IMR-90 (cell line): ENCODE data around the gene SDK1. TPM values are rescaled to one million over a fixed set of nuclear protein-coding genes. Genes with fewer than 3 reads are reported as not detected.

Experiments used
- ATAC-seq: fragments of 200-7000 bp; cut with Tn5 transposase; 2 replicates; pipeline ENCODE4 v1.9.1; 2020; ENCODE audit warnings: low read depth, mild to moderate bottlenecking, moderate library complexity
- BruUV-seq: library from RNA; stranded (reverse); fragments of 400-500 nt; replicated peaks from 2 replicates; lab custom pipeline; 2021; lab: Mats Ljungman, UMichigan
- CTCF ChIA-PET: fragments of 300-600 bp; formaldehyde crosslinking; extraction: SDS; loops from one replicate; lab custom pipeline; 2021; ENCODE audit warnings: antibody characterized with exemption; lab: Yijun Ruan, JAX
- POLR2A ChIA-PET: fragments of 300-600 bp; sonication (Branson Sonifier 250); formaldehyde crosslinking; loops from one replicate; lab custom pipeline; 2022; ENCODE audit warnings: antibody characterized with exemption; ENCODE audit not compliant: unreplicated experiment; lab: Charles Lee
- DNase-seq: peaks from one replicate; pipeline ENCODE4 v3.0.0; 2013
- H2AFZ ChIP-seq: replicated peaks from 2 replicates; pipeline ENCODE3; 2013; ENCODE audit warnings: low read length, mild to moderate bottlenecking; ENCODE audit not compliant: poor library complexity
- H2AK5ac ChIP-seq: 2 replicates; pipeline ENCODE4 v1.6.1; 2013; ENCODE audit warnings: low read depth, low read length, inconsistent platforms
- H2AK9ac ChIP-seq: replicated peaks from 2 replicates; pipeline ENCODE3; 2013; ENCODE audit warnings: mild to moderate bottlenecking, low read depth, low read length, moderate library complexity; ENCODE audit not compliant: poor library complexity
- H2BK120ac ChIP-seq: 2 replicates; pipeline ENCODE4 v1.6.1; 2013; ENCODE audit warnings: low read depth, low read length, inconsistent platforms
- H2BK15ac ChIP-seq: 3 replicates; pipeline ENCODE4 v1.6.1; 2013; ENCODE audit warnings: low read depth, low read length, inconsistent platforms
- H2BK20ac ChIP-seq: 2 replicates; pipeline ENCODE4 v1.6.1; 2013; ENCODE audit warnings: low read depth, mild to moderate bottlenecking, inconsistent platforms, low read length, moderate library complexity
- H2BK5ac ChIP-seq: 2 replicates; pipeline ENCODE4 v1.6.1; 2013; ENCODE audit warnings: mild to moderate bottlenecking, low read depth, low read length, inconsistent platforms; ENCODE audit not compliant: poor library complexity, severe bottlenecking
- H3K14ac ChIP-seq: replicated peaks from 2 replicates; pipeline ENCODE4 v1.6.1; 2013; ENCODE audit warnings: low read depth, low read length, inconsistent platforms
- H3K18ac ChIP-seq: 2 replicates; pipeline ENCODE4 v1.6.1; 2013; ENCODE audit warnings: low read depth, low read length, control low read depth
- H3K23ac ChIP-seq: 2 replicates; pipeline ENCODE4 v1.6.1; 2013; ENCODE audit warnings: low read depth, low read length, inconsistent platforms
- H3K27ac ChIP-seq: 2 replicates; pipeline ENCODE4 v1.5.1; 2013; ENCODE audit warnings: mild to moderate bottlenecking, control low read depth, low read length; ENCODE audit not compliant: insufficient read depth
- H3K27me3 ChIP-seq: 2 replicates; pipeline ENCODE4 v1.6.1; 2013; ENCODE audit warnings: low read length; ENCODE audit not compliant: control insufficient read depth, insufficient read depth
- H3K36me3 ChIP-seq: 2 replicates; pipeline ENCODE4 v1.6.1; 2013; ENCODE audit warnings: low read length, mixed read lengths; ENCODE audit not compliant: control insufficient read depth, insufficient read depth
- H3K4ac ChIP-seq: 2 replicates; pipeline ENCODE4 v1.6.1; 2013; ENCODE audit warnings: low read depth, low read length, inconsistent platforms
- H3K4me1 ChIP-seq: 2 replicates; pipeline ENCODE4 v1.6.1; 2013; ENCODE audit warnings: low read length, mixed read lengths; ENCODE audit not compliant: control insufficient read depth, insufficient read depth
- H3K4me2 ChIP-seq: 2 replicates; pipeline ENCODE4 v1.6.1; 2013; ENCODE audit warnings: low read depth, mild to moderate bottlenecking, control low read depth, low read length, moderate library complexity
- H3K4me3 ChIP-seq: 2 replicates; pipeline ENCODE4 v1.5.1; 2013; ENCODE audit warnings: low read depth, mild to moderate bottlenecking, control low read depth, low read length, moderate library complexity; ENCODE audit not compliant: insufficient read depth
- H3K56ac ChIP-seq: 2 replicates; pipeline ENCODE4 v1.6.1; 2013; ENCODE audit warnings: low read length, inconsistent platforms; ENCODE audit not compliant: insufficient read depth; ENCODE audit errors: extremely low read depth
- H3K79me1 ChIP-seq, 2 experiments: 2 replicates each; pipeline ENCODE4 v1.6.1; 2013; ENCODE audit warnings: low read length in 2 of 2, inconsistent platforms in 1 of 2, low read depth in 1 of 2
- H3K9ac ChIP-seq: 2 replicates; pipeline ENCODE4 v1.6.1; 2013; ENCODE audit warnings: low read depth, low read length, control low read depth
- H3K9me1 ChIP-seq: 2 replicates; pipeline ENCODE4 v1.6.1; 2013; ENCODE audit warnings: low read length, inconsistent platforms; ENCODE audit not compliant: insufficient read depth
- H3K9me3 ChIP-seq: 2 replicates; pipeline ENCODE4 v1.6.1; 2013; ENCODE audit warnings: low read length; ENCODE audit not compliant: control insufficient read depth, insufficient read depth
- H4K20me1 ChIP-seq: 2 replicates; pipeline ENCODE4 v1.6.1; 2013; ENCODE audit warnings: low read length, inconsistent platforms; ENCODE audit not compliant: insufficient read depth
- H4K5ac ChIP-seq: 2 replicates; pipeline ENCODE4 v1.6.1; 2013; ENCODE audit warnings: mild to moderate bottlenecking, low read depth, low read length, control low read depth
- H4K8ac ChIP-seq, 2 experiments: 2 replicates each; pipeline ENCODE4 v1.6.1; 2013; ENCODE audit warnings: low read depth in 2 of 2, low read length in 2 of 2, control low read depth in 1 of 2, inconsistent platforms in 1 of 2
- H4K91ac ChIP-seq: 2 replicates; pipeline ENCODE4 v1.6.1; 2013; ENCODE audit warnings: low read depth, low read length, inconsistent platforms; ENCODE audit not compliant: insufficient read depth
- BHLHE40 ChIP-seq: fragments of 150-350 bp; IDR thresholded peaks from 2 replicates; pipeline ENCODE4 v1.6.1; 2016; ENCODE audit warnings: mild to moderate bottlenecking, low read depth, low read length
- CEBPB ChIP-seq: IDR thresholded peaks from 2 replicates; pipeline ENCODE4 v1.6.1; 2012; ENCODE audit warnings: low read depth, low read length, improper control_type of control experiment
- CHD1 ChIP-seq: IDR thresholded peaks from 2 replicates; pipeline ENCODE4 v1.6.1; 2012; ENCODE audit warnings: low read depth, low read length, improper control_type of control experiment
- ELK1 ChIP-seq: fragments of 150-350 bp; IDR thresholded peaks from 2 replicates; pipeline ENCODE4 v1.6.1; 2016; ENCODE audit warnings: low read depth, mild to moderate bottlenecking, low read length, moderate library complexity, borderline replicate concordance
- FOS ChIP-seq: fragments of 150-350 bp; IDR thresholded peaks from 2 replicates; pipeline ENCODE4 v1.6.1; 2016; ENCODE audit warnings: low read depth, low read length
- MAFK ChIP-seq: IDR thresholded peaks from 2 replicates; pipeline ENCODE4 v1.6.1; 2012; ENCODE audit warnings: low read depth, low read length, improper control_type of control experiment
- MAZ ChIP-seq: IDR thresholded peaks from 2 replicates; pipeline ENCODE4 v1.6.1; 2012; ENCODE audit warnings: low read depth, mild to moderate bottlenecking, low read length, improper control_type of control experiment, moderate library complexity, borderline replicate concordance
- MXI1 ChIP-seq: IDR thresholded peaks from 2 replicates; pipeline ENCODE4 v1.6.1; 2012; ENCODE audit warnings: low read depth, mild to moderate bottlenecking, low read length, moderate library complexity, borderline replicate concordance
- NFE2L2 ChIP-seq: fragments of 150-350 bp; IDR thresholded peaks from 2 replicates; pipeline ENCODE4 v1.6.1; 2016; ENCODE audit warnings: low read depth, mild to moderate bottlenecking, low read length
- POLR2A ChIP-seq: IDR thresholded peaks from 2 replicates; pipeline ENCODE4 v1.6.1; 2012; ENCODE audit warnings: mild to moderate bottlenecking, low read depth, low read length
- RAD21 ChIP-seq: IDR thresholded peaks from 2 replicates; pipeline ENCODE4 v1.6.1; 2012; ENCODE audit warnings: low read length, improper control_type of control experiment
- RCOR1 ChIP-seq: IDR thresholded peaks from 2 replicates; pipeline ENCODE4 v1.6.1; 2012; ENCODE audit warnings: mild to moderate bottlenecking, low read length, improper control_type of control experiment; ENCODE audit not compliant: insufficient replicate concordance
- RFX5 ChIP-seq: IDR thresholded peaks from 2 replicates; pipeline ENCODE4 v1.8.0; 2012; ENCODE audit warnings: low read depth, mild to moderate bottlenecking, low read length, moderate library complexity
- SMC3 ChIP-seq: fragments of 150-350 bp; IDR thresholded peaks from 2 replicates; pipeline ENCODE4 v1.6.1; 2016; ENCODE audit warnings: low read depth, mild to moderate bottlenecking, antibody characterized with exemption, low read length, moderate library complexity
- WGBS, 2 experiments: methylation state at CpG; one replicate each; pipeline versions ENCODE4 v1.1.5 to v1.1.7; 2013; ENCODE audit warnings: missing lambda C conversion rate in 2 of 2; ENCODE audit not compliant: insufficient read length in 1 of 2; ENCODE audit errors: extremely low coverage in 2 of 2; 5-methylcytosine and 5-hydroxymethylcytosine counted together
- dilution Hi-C: fragments of 300-500 bp; cut with HindIII; formaldehyde crosslinking; loops from one replicate; pipeline ENCODE4 v1.14.3; 2018; ENCODE audit warnings: low sequenced_read_pairs; ENCODE audit not compliant: unreplicated experiment
- in situ Hi-C: fragments of 300-500 bp; cut with MboI; formaldehyde crosslinking; loops from 3 replicates; pipeline ENCODE4 v1.14.3; 2019; ENCODE audit warnings: low sequenced_read_pairs, inconsistent platforms, mixed read lengths
- intact Hi-C: fragments of 100-400 bp; cut with micrococcal nuclease; formaldehyde crosslinking; loops from 2 replicates; pipeline ENCODE4 v1.10.0; 2022
- polyA plus RNA-seq, 3 experiments: library from polyadenylated mRNA; depleted of rRNA; stranded (reverse); fragments of >200 nt; gene quantifications; 2 replicates each; pipeline ENCODE4 v1.2.3, GENCODE V29; 2012; ENCODE audit warnings: low replicate concordance in 1 of 3
- total RNA-seq: library from RNA; depleted of rRNA; stranded (reverse); fragments of >200 nt; gene quantifications from 2 replicates; pipeline ENCODE4 v1.2.3, GENCODE V29; 2012
- TF ChIP-seq, protein P1 (sequence below): fragments of 150-350 bp; IDR thresholded peaks from 2 replicates; pipeline ENCODE4 v1.6.1; 2017; ENCODE audit warnings: mild to moderate bottlenecking, antibody characterized with exemption, low read length, low read depth
- TF ChIP-seq, protein P2 (sequence below): conservative IDR thresholded peaks from 2 replicates; pipeline ENCODE4 v1.5.1; 2012; ENCODE audit warnings: mild to moderate bottlenecking, low read depth, low read length, improper control_type of control experiment

The SDK1 gene
- total and polyA plus RNA-seq, 2 of the 4 experiments (the other 2 are of a cell fraction), result 1.5 to 1.6 TPM

GRCh38 chr7:4080954-4081353, 779.9 kb downstream of the SDK1 start:
- TF ChIP-seq, protein P1, sequence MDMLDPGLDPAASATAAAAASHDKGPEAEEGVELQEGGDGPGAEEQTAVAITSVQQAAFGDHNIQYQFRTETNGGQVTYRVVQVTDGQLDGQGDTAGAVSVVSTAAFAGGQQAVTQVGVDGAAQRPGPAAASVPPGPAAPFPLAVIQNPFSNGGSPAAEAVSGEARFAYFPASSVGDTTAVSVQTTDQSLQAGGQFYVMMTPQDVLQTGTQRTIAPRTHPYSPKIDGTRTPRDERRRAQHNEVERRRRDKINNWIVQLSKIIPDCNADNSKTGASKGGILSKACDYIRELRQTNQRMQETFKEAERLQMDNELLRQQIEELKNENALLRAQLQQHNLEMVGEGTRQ, result no peak
- no peak for TF ChIP-seq ELK1
- TF ChIP-seq MXI1, result no peak
- TF ChIP-seq RAD21, result no peak
- TF ChIP-seq RFX5, result no peak
- no peak for TF ChIP-seq FOS
- no peak for TF ChIP-seq SMC3
- TF ChIP-seq CEBPB, result no peak
- no peak for TF ChIP-seq POLR2A
- TF ChIP-seq MAFK, result no peak
- TF ChIP-seq, protein P2, sequence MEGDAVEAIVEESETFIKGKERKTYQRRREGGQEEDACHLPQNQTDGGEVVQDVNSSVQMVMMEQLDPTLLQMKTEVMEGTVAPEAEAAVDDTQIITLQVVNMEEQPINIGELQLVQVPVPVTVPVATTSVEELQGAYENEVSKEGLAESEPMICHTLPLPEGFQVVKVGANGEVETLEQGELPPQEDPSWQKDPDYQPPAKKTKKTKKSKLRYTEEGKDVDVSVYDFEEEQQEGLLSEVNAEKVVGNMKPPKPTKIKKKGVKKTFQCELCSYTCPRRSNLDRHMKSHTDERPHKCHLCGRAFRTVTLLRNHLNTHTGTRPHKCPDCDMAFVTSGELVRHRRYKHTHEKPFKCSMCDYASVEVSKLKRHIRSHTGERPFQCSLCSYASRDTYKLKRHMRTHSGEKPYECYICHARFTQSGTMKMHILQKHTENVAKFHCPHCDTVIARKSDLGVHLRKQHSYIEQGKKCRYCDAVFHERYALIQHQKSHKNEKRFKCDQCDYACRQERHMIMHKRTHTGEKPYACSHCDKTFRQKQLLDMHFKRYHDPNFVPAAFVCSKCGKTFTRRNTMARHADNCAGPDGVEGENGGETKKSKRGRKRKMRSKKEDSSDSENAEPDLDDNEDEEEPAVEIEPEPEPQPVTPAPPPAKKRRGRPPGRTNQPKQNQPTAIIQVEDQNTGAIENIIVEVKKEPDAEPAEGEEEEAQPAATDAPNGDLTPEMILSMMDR, result no peak
- no peak for TF ChIP-seq BHLHE40
- TF ChIP-seq CHD1, result no peak
- no peak for TF ChIP-seq MAZ
- no peak for TF ChIP-seq NFE2L2
- no peak for TF ChIP-seq RCOR1
- dilution Hi-C loops (no loop called here), intact Hi-C loops (no loop called here), in situ Hi-C loops (no loop called here)
- Histone ChIP-seq H2AK5ac (no peak overlapping the region), H3K14ac (no peak overlapping the region), H3K56ac (no peak overlapping the region), H3K4me2 (no peak overlapping the region), H3K9me3 (peaks cover 13% of the 10 kb centered on the region), H2BK20ac (no peak overlapping the region), H3K9me1 (no peaks in the 10 kb centered on the region), H3K27ac (no peak overlapping the region), H3K36me3 (no peaks in the 10 kb centered on the region), H4K20me1 (no peaks in the 10 kb centered on the region), H4K5ac (no peak overlapping the region), H3K4me1 (no peaks in the 10 kb centered on the region), H4K8ac (no peak overlapping the region), H3K27me3 (no peaks in the 10 kb centered on the region), H2AK9ac (no peak overlapping the region), H2BK15ac (no peak overlapping the region), H4K91ac (no peak overlapping the region), H3K79me1 (no peaks in the 10 kb centered on the region), H2BK5ac (no peak overlapping the region), H3K23ac (no peak overlapping the region), H3K4ac (no peak overlapping the region), H2AFZ (no peak overlapping the region), H3K9ac (no peak overlapping the region), H2BK120ac (no peak overlapping the region), H3K4me3 (no peak overlapping the region), H3K18ac (no peak overlapping the region)
- BruUV-seq, result no TSS peak
- WGBS, 2 experiments, result 96% methylated on average over 4 of the region's 13 CpGs; no CpG with 5 or more reads in 1 of the 2 experiments
- CTCF ChIA-PET, result no interaction called here
- ATAC-seq (no peak), DNase-seq (no peak)
- POLR2A ChIA-PET, result no interaction called here
